GM23248 (cell line): ENCODE results near the gene MEIS2. TPM values are rescaled to one million over a fixed set of nuclear protein-coding genes. Genes with fewer than 3 reads are reported as not detected.

Source experiments
- DNase-seq: peaks from one replicate; pipeline ENCODE4 v3.0.0-alpha.2; 2015
- H2AFZ ChIP-seq: fragments of 200-600 bp; sonication (generic); 2 replicates; pipeline ENCODE4 v1.6.1; 2016; ENCODE audit warnings: antibody characterized with exemption
- H3F3A ChIP-seq: fragments of 200-600 bp; sonication (generic); 2 replicates; pipeline ENCODE4 v1.6.1; 2016; ENCODE audit warnings: mild to moderate bottlenecking, antibody characterized with exemption, mixed run types; ENCODE audit not compliant: insufficient read depth
- H3K27ac ChIP-seq: fragments of 200-600 bp; sonication (generic); 2 replicates; pipeline ENCODE4 v1.5.1; 2016; ENCODE audit warnings: mild to moderate bottlenecking
- H3K27me3 ChIP-seq: fragments of 200-600 bp; sonication (generic); replicated peaks from 2 replicates; pipeline ENCODE4 v1.6.1; 2016; ENCODE audit warnings: mild to moderate bottlenecking; ENCODE audit not compliant: insufficient read depth
- H3K36me3 ChIP-seq: fragments of 200-600 bp; sonication (generic); 2 replicates; pipeline ENCODE4 v1.6.1; 2016; ENCODE audit warnings: low read depth, mild to moderate bottlenecking
- H3K4me1 ChIP-seq: fragments of 200-600 bp; sonication (generic); 2 replicates; pipeline ENCODE4 v1.6.1; 2016; ENCODE audit warnings: mild to moderate bottlenecking; ENCODE audit not compliant: insufficient read depth
- H3K4me2 ChIP-seq: fragments of 200-600 bp; sonication (generic); one replicate; pipeline ENCODE4 v1.6.1; 2016; ENCODE audit warnings: mild to moderate bottlenecking; ENCODE audit not compliant: unreplicated experiment
- H3K4me3 ChIP-seq: fragments of 200-600 bp; sonication (generic); 2 replicates; pipeline ENCODE4 v1.5.1; 2016; ENCODE audit warnings: mild to moderate bottlenecking
- H3K79me2 ChIP-seq: fragments of 200-600 bp; sonication (generic); 2 replicates; pipeline ENCODE4 v1.6.1; 2016; ENCODE audit warnings: mild to moderate bottlenecking; ENCODE audit not compliant: insufficient read depth
- H3K9ac ChIP-seq: fragments of 200-600 bp; sonication (generic); 2 replicates; pipeline ENCODE4 v1.6.1; 2016; ENCODE audit warnings: mild to moderate bottlenecking
- H3K9me2 ChIP-seq: fragments of 200-600 bp; sonication (generic); 2 replicates; pipeline ENCODE4 v1.6.1; 2016; ENCODE audit warnings: mixed run types, mild to moderate bottlenecking, moderate library complexity; ENCODE audit not compliant: insufficient read depth
- H3K9me3 ChIP-seq: fragments of 200-600 bp; sonication (generic); one replicate; pipeline ENCODE4 v1.6.1; 2017; ENCODE audit warnings: low read depth
- H4K20me1 ChIP-seq: fragments of 200-600 bp; sonication (generic); 2 replicates; pipeline ENCODE4 v1.6.0; 2016; ENCODE audit not compliant: insufficient read depth
- EZH2 ChIP-seq: fragments of 200-600 bp; sonication (generic); IDR thresholded peaks from 2 replicates; pipeline ENCODE4 v1.6.1; 2018; ENCODE audit warnings: antibody characterized with exemption, mild to moderate bottlenecking; ENCODE audit not compliant: insufficient read depth, poor library complexity, severe bottlenecking
- EZH2phosphoT487 ChIP-seq: fragments of 200-600 bp; sonication (generic); IDR thresholded peaks from 2 replicates; pipeline ENCODE4 v1.6.1; 2018; ENCODE audit warnings: antibody characterized with exemption, moderate library complexity, mild to moderate bottlenecking, low read depth; ENCODE audit not compliant: insufficient read depth
- WGBS, 2 experiments: methylation state at CpG; one replicate each; pipeline ENCODE4 v1.1.6; 2015 to 2017; ENCODE audit warnings: low lambda C conversion rate in 2 of 2, low coverage in 1 of 2; ENCODE audit errors: missing lambda C conversion rate in 2 of 2; 5-methylcytosine and 5-hydroxymethylcytosine counted together
- in situ Hi-C: fragments of 300-500 bp; cut with MboI; formaldehyde crosslinking; loops from 2 replicates; pipeline ENCODE4 v1.15.0; 2020
- polyA plus RNA-seq: library from polyadenylated mRNA; unstranded; fragments of >200 nt; fragmentation: Nextera tagmentation; extraction: Ambion mirVana; gene quantifications from 2 replicates; pipeline ENCODE4 v1.2.1, GENCODE V29; 2016
- total RNA-seq: library from RNA; depleted of rRNA; stranded (reverse); fragments of >200 nt; shearing (Covaris generic); gene quantifications from 2 replicates; pipeline ENCODE4 v1.2.3, GENCODE V29; 2014

The MEIS2 gene
- total and polyA plus RNA-seq, 2 experiments from 2014 or later, result 23.7 to 24.1 TPM

GRCh38 chr15:36978126-36978525, 122.2 kb downstream of the MEIS2 start:
- Histone ChIP-seq H3K9me3 (no peaks in the 10 kb centered on the region), H2AFZ (no peak overlapping the region), H3K4me1 (no peaks in the 10 kb centered on the region), H3K9me2 (no peaks in the 10 kb centered on the region), H3K36me3 (peaks cover 16% of the 10 kb centered on the region), H3K27ac (no peak overlapping the region), H4K20me1 (no peaks in the 10 kb centered on the region), H3K9ac (no peak overlapping the region), H3K79me2 (peaks cover 5% of the 10 kb centered on the region; the same call in 1 of the 2 replicates), H3K4me2 (no peak overlapping the region), H3F3A (peaks cover 40% of the 10 kb centered on the region), H3K4me3 (no peak overlapping the region), H3K27me3 (no peaks in the 10 kb centered on the region)
- in situ Hi-C loops, result no loop called here
- DNase-seq, result no peak
- no peak for TF ChIP-seq EZH2
- TF ChIP-seq EZH2phosphoT487, result no peak
- WGBS, 2 experiments, result 100% methylated on average over 1 of the region's 1 CpG

GRCh38 chr15:36977659-36978058, 122.7 kb downstream of the MEIS2 start:
- Histone ChIP-seq H3F3A (peaks cover 40% of the 10 kb centered on the region), H4K20me1 (no peaks in the 10 kb centered on the region), H3K4me1 (no peaks in the 10 kb centered on the region), H2AFZ (no peak overlapping the region), H3K27me3 (no peaks in the 10 kb centered on the region), H3K9ac (no peak overlapping the region), H3K4me3 (no peak overlapping the region), H3K9me2 (no peaks in the 10 kb centered on the region), H3K79me2 (peaks cover 5% of the 10 kb centered on the region; the same call in 1 of the 2 replicates), H3K36me3 (peaks cover 21% of the 10 kb centered on the region), H3K9me3 (no peaks in the 10 kb centered on the region), H3K27ac (no peak overlapping the region), H3K4me2 (no peak overlapping the region)
- TF ChIP-seq EZH2phosphoT487, result no peak
- in situ Hi-C loops, result no loop called here
- DNase-seq, result no peak

- H3K4me3 ChIP-seq, result no peak overlapping the region
- peaks cover 25% of the 10 kb centered on the region for H3F3A ChIP-seq
- H3K27ac ChIP-seq, result no peak overlapping the region
- H3K36me3 ChIP-seq, result 0 out of 2 replicates have a peak, but pooled peaks cover 9% of the 10 kb centered on the region
- in situ Hi-C loops, result no loop called here
- no peaks in the 10 kb centered on the region for H3K4me1 ChIP-seq
- 97 to 98% methylated on average over 3 of the region's 3 CpGs for WGBS, 2 experiments
- no peaks in the 10 kb centered on the region for H3K9me3 ChIP-seq
- TF ChIP-seq EZH2 (no peak), EZH2phosphoT487 (no peak)
- H3K79me2 ChIP-seq, result peaks cover 15% of the 10 kb centered on the region
- no peak overlapping the region for H2AFZ ChIP-seq
- no peaks in the 10 kb centered on the region for H3K27me3 ChIP-seq
- no peaks in the 10 kb centered on the region for H3K9me2 ChIP-seq
- no peak overlapping the region for H3K9ac ChIP-seq
- H4K20me1 ChIP-seq, result no peaks in the 10 kb centered on the region
- no peak overlapping the region for H3K4me2 ChIP-seq
- DNase-seq, result no peak
Observed at GRCh38 chr15:36972704-36973103, 127.6 kb downstream of the MEIS2 start.

- H3K36me3 ChIP-seq, result peaks cover 9% of the 10 kb centered on the region; the same call in 1 of the 2 replicates
- H4K20me1 ChIP-seq, result no peaks in the 10 kb centered on the region
- H3K9me2 ChIP-seq, result no peaks in the 10 kb centered on the region
- no peaks in the 10 kb centered on the region for H3K9me3 ChIP-seq
- H3K27me3 ChIP-seq, result no peaks in the 10 kb centered on the region
- no peak for DNase-seq
- in situ Hi-C loops, result no loop called here
- H3K4me2 ChIP-seq, result no peak overlapping the region
- no peak overlapping the region for H3K9ac ChIP-seq
- TF ChIP-seq EZH2phosphoT487 (no peak), EZH2 (no peak)
- peaks cover 25% of the 10 kb centered on the region for H3F3A ChIP-seq
- no peak overlapping the region for H3K4me3 ChIP-seq
- no peak overlapping the region for H3K27ac ChIP-seq
- H3K4me1 ChIP-seq, result no peaks in the 10 kb centered on the region
- 81 to 85% methylated on average over 5 of the region's 5 CpGs for WGBS, 2 experiments
- H2AFZ ChIP-seq, result no peak overlapping the region
- H3K79me2 ChIP-seq, result peaks cover 27% of the 10 kb centered on the region
Observed at GRCh38 chr15:36970522-36970921, 129.8 kb downstream of the MEIS2 start.

GRCh38 chr15:36967929-36968328, 132.4 kb downstream of the MEIS2 start:
- no peak overlapping the region for H2AFZ ChIP-seq
- in situ Hi-C loops, result no loop called here
- 0 out of 2 replicates have a peak, but pooled peaks cover 14% of the 10 kb centered on the region for H3F3A ChIP-seq
- no peaks in the 10 kb centered on the region for H3K9me3 ChIP-seq
- H3K9ac ChIP-seq, result no peak overlapping the region
- TF ChIP-seq EZH2phosphoT487, result no peak
- TF ChIP-seq EZH2, result no peak
- no peak for DNase-seq
- H3K4me3 ChIP-seq, result no peak overlapping the region
- H3K27me3 ChIP-seq, result no peaks in the 10 kb centered on the region
- H3K4me1 ChIP-seq, result no peaks in the 10 kb centered on the region
- H3K9me2 ChIP-seq, result no peaks in the 10 kb centered on the region
- H3K36me3 ChIP-seq, result peaks cover 10% of the 10 kb centered on the region
- WGBS, 2 experiments, result 99% methylated on average over 4 of the region's 4 CpGs
- no peak overlapping the region for H3K27ac ChIP-seq
- peaks cover 27% of the 10 kb centered on the region for H3K79me2 ChIP-seq
- H3K4me2 ChIP-seq, result no peak overlapping the region
- no peaks in the 10 kb centered on the region; the same call in 1 of the 2 replicates for H4K20me1 ChIP-seq
